Fibroblast of skin of back (primary cell): Measurements from ENCODE around the gene KCNQ4.

Experiments used
- DNase-seq: peaks from one replicate; pipeline ENCODE4 v3.0.0-alpha.2; 2013

The KCNQ4 gene

DNA sequence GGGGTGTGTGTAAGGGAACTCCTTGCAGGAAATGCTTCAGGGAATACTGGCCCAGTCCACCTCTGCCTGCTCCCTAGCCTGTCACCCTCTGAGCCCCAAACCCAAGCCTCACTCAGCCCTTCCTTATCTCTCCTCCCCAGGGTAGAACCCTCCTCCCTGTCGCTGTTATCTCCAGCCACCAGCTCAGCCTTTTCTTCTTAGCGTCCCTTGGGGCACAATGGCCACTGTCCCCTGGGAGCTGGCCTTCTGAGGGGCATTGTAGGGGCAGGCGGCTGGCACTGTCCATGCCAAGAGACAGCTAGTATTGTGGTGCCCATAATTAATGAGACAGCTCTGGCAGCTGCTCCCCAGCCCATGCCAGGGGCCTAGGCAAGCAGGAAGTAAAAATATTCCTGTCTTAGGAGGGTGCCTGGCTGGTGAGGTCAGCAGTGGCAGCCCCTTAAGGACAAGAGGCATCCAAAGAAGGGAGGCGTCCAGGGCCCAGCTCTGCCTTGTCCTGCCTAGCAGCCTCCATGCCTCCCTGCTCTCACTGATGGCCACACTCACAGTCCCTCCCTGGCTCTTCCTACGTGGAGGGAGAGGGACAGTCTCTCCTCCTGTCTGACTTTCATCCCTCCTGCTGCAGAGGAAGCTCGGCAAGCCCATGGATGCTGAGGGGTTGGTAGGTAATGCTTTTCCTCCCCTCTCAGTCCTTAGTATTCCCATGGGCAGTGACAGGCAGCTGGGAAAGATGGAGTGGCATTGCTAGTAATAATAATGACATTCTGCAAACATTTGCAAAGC lies 37.5 kb downstream of the KCNQ4 start:
- DNase-seq = no peak

DNA sequence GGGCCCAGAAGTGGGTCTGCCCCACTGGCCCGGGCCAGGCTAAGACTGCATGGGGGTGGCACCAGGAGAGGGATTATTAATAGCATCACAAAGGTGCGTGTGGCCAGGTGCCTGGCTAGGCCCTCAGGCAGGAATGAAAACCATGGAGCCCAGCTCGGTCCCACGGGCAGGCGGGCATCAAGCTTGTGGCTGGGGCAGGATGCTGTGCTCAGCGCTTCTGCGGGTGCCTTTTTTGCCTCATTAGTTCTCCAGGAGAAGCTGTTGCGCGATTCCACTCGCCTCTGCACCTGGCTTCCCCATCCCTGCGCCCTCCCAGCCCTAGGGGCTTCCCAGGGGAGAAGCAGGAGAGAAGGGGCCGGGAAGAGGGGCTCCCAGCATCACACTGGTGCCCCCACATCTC lies 39.3 kb downstream of the KCNQ4 start:
- no peak for DNase-seq

DNA sequence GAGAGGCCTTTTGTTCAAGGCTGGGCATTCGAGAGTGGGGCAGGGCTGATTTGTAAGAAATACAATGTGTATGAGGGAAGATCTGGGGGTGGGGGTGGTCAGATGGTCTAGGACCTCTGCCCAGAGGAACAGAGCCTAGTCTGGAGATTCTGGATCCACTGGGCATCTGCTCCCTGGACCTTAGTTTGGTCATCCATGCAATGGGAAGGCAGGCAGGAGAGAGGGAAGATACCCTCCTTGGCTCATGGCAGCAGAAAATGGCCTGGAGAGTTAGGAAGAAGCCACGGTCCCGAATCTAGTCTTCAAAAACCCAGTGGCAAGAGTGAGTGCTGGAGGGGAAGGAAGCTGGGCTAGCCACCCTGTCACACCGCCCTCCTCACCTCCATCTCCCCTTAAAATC lies 39.8 kb downstream of the KCNQ4 start:
- DNase-seq = no peak

DNA sequence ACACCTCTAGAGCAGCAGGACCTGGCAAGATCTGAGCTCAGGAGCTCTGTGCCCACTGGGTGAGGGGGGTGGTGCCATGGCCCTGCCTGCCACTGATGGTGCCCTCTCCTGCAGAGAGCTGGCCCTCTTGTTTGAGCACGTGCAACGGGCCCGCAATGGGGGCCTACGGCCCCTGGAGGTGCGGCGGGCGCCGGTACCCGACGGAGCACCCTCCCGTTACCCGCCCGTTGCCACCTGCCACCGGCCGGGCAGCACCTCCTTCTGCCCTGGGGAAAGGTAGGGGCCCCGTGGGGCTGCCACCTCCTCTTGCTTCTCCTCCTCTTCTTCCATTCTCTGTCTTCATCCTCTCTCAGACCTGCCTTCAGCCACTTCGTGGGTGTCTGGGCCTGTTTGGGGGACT lies 40.4 kb downstream of the KCNQ4 start:
- DNase-seq = no peak

DNA sequence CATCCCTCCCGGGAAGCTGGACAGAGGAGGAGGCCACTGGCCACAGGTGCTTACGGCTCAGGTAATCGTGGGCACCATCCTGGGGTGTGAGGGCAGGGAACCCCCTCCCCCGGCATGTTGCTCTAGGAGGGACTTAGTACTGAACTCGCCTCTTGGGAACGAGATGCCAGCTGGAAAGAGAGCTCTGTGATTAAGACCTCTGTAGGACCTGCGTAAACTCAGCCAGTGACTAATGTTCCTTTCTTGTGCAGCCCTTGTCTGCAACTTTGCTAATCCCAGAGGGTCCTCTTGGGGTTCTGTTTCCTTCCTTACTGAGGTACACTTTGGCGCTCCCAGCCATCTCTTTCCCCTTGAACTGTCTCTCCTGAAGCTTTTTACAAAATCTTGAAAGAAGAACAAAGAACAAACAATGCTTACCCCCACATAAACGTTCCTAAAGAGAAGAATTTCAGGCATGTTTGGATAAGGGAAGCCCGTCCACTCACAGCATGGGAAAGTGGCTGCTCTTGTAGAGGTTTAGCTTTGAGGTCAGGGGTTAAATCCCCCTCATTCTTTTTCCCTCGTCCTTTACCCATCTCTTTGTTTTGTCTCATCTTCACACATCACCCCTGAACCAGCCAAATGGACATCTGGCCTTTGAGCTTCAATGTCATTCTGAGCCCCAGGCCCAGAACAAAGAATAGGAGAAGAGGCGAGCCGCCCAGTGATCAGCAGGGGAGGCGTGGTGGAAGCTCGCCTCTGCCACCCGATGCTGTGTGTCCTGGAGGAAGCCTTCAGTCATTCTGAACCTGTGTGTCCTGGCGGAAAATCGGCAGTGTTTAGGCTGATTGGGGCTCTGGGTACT lies 41.2 kb downstream of the KCNQ4 start:
- DNase-seq = peak; percentile 82

DNA sequence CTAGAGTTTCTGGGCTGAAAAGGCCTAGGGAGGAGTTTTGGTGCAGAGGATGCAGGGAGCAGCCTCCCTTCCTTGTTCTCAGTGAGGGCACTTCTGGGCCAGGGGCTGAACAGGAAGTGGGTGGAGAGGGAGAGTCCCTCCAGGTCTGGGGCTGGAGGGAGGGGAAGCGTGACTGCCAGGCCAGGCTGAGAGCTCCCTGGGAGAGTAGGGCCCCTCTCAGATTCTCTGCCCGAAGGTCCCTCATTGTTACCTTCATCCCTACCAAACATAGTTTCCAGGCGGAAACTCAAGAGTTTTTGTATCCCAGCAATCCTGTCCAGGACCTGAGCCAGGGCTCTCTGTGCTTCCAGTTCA lies 41.8 kb downstream of the KCNQ4 start:
- DNase-seq = peak; percentile 49

DNA sequence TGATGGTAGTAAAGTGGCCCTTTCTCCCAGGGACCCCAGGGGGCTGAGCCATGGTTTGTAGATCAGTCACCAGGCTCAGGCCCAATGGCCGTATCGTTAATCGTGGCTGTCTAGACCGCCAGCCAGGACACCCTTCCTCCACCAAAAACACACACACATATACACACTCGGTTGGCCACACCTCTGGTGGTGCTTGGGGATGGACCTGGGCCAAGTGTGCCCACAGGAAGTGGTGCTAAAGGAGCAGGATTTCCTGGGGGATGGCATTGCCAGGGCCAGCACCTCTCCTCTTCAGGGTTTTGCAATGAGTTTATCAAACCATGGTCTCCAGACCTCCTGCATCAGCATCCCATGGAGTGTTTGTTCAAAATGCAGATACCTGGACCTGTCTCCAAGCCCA lies 42.4 kb downstream of the KCNQ4 start:
- DNase-seq = no peak

DNA sequence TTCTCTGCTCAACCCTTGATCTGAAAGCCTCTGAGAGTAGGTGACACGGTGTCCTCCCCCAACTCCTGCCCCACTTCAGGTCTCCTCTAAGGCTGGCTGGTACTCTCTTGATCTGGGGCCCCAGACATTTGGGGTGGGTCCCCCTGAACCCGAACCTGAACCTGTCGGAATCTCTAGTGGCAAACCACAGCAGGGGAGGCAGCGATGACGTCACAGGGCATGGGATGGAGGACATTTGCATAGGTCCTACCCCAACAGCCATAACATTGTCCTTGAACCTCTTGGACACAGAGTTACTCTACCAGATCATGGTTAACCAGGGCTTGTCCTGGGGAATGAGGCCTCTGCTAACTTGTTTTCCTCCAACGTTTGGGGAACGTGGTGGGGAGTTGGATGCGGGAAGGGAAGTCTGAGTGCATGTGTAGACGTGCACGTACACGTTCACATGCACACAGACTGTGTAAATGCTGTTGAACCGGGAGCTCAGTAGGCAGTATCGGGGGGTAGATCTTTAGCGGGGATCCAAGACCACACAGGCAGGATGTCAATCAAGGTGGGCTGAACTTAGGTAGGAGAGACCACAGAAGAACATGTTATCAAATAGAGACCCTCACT lies 46.2 kb downstream of the KCNQ4 start:
- DNase-seq = no peak

DNA sequence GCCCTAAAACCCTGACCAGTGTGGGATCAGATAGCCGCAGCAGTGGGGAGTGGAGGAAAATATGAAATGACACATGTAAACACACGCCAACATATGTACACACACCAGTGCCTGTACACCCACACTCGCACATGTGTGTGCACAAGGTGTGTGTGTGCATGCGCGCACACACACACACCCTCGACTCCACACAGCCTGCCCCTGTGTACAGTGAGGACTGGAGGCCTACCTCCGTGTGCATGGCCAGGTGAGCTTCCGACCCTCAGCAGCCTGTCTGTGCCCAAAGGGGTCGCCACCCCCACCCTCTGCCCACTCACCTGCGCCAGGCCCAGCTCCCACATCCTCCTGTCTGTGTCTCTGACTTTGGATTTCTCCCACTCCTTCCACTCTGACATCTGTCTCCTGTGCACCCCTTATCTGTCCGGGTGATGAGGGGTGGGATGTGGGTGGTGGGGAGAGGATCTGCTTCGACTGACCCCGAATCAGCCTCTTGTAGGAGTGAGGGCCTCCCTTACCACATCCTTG lies 46.9 kb downstream of the KCNQ4 start:
- DNase-seq = no peak

DNA sequence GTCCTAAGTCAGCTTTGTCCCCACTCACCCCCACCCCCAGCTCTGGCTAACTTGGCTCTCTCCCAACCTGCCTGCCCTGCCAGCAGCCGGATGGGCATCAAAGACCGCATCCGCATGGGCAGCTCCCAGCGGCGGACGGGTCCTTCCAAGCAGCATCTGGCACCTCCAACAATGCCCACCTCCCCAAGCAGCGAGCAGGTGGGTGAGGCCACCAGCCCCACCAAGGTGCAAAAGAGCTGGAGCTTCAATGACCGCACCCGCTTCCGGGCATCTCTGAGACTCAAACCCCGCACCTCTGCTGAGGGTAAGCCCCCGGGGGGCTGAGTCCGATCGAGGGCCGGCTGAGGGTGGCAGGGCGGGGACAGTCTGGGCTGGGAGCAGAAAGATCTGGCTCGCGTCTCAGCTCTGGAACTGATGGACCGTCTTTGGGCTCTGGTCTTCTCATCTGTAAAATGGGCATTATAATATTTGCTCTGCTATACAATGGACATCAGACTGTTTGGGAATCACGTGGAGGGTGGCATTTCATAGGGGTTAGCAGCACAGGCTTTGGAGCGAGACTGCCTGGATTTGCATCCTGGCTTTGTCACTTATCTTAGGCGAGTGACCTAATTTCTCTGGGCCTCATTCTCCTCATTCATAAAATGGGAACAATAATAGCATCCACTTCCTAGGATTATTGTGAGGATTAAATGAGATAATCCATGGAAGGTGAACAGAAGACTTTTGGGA lies 47.6 kb downstream of the KCNQ4 start:
- no peak for DNase-seq

DNA sequence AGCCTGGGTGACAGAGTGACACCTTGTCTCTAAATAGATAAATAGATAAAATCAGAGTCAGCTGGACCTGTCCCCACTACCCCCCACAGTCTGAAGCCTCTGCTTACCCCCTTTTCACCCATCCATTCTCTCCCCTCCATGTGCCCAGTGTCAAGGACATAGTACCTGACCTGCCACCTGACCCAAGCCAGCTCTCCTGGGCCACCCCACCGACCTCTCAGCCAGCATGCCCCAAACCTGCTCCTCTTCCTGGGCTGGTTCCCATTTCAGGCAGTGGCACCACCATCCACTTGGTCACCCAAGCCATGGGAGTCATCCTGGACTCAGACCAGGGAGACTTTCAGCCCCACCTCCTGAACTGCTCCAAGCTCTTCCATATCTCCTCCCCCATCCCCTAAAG lies 50.4 kb downstream of the KCNQ4 start:
- no peak for DNase-seq

DNA sequence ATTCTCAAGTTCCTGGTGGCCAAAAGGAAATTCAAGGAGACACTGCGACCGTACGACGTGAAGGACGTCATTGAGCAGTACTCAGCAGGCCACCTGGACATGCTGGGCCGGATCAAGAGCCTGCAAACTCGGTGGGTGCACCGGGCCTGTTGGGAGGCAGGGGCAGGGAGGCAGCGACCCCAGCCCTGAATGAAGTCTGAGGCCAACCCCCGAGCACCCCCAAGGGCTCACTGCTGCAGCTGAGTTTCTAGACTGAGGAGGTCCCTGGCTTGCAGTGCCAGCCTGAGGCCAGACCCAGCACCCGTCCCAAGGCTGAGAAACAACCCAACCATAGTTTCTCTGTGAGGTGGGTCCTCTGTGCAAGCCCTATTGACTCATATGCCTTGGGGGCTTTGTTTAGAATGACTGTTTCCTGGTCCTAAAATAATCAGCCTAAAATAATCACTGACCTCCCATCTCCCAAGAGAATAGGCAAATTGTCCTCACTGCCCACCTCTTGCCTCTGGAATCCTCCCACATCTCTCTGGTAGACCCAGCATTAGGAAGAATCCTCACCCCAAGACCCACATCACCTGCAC lies 51.5 kb downstream of the KCNQ4 start:
- no peak for DNase-seq

DNA sequence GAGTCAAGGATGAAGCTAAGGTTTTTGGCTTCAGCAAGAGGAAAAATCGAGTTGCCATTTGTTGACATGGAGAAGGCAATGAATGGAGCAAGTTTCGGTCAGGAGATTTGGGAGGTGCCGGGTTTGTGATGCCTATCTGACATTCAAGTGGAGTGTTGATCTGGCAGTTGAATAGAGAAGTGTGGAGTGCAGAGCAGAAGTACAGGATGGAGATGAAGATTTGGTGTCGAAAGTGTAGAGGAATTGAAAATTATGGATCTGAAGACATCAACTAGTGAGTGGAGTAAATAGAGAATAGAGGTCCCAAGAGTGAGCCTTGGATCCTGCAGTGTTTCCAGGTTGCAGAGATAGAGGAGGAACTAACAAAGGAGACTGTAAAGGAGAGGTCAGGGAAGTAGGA lies 52.7 kb downstream of the KCNQ4 start:
- no peak for DNase-seq

DNA sequence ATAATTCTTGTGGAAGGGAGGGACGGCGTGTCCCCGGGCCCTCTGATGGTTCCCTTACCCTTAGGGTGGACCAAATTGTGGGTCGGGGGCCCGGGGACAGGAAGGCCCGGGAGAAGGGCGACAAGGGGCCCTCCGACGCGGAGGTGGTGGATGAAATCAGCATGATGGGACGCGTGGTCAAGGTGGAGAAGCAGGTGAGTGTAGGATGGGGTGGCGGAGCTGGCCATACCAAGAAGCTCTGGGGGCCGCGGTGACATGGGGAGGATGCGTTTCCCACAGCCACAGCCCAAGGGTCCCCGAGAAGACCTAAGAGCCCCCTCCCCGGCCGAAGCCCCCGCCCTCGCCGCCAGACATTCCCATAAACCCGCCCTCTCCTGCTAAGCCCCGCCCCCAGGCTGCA lies 54.0 kb downstream of the KCNQ4 start:
- no peak for DNase-seq

DNA sequence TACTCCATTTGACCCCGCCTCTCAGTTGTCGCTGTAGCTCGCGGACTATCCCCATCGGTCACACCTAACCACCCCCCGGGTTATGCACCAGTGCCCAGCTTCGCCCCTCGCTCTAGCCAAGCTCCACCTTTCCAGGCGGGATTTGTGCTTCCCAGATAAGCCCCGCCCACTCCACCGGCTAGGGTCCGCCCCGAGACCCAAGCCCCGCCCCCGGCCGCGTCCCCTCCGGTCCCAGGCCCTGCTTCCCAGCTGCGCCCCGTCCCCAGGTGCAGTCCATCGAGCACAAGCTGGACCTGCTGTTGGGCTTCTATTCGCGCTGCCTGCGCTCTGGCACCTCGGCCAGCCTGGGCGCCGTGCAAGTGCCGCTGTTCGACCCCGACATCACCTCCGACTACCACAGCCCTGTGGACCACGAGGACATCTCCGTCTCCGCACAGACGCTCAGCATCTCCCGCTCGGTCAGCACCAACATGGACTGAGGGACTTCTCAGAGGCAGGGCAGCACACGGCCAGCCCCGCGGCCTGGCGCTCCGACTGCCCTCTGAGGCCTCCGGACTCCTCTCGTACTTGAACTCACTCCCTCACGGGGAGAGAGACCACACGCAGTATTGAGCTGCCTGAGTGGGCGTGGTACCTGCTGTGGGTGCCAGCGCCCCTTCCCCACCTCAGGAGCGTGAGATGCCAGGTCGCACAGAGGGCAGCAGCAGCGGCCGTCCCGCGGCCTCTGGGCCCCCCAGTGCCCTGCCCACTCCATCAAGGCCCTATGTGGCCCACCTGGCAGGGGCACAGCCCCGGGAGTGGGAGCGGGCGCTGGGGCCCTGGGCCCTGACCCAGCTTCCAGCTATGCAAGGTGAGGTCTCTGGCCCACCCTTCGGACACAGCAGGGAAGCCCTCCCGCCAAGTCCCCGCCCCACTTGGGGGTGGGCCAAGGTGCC lies 54.7 kb downstream of the KCNQ4 start:
- DNase-seq = no peak

DNA sequence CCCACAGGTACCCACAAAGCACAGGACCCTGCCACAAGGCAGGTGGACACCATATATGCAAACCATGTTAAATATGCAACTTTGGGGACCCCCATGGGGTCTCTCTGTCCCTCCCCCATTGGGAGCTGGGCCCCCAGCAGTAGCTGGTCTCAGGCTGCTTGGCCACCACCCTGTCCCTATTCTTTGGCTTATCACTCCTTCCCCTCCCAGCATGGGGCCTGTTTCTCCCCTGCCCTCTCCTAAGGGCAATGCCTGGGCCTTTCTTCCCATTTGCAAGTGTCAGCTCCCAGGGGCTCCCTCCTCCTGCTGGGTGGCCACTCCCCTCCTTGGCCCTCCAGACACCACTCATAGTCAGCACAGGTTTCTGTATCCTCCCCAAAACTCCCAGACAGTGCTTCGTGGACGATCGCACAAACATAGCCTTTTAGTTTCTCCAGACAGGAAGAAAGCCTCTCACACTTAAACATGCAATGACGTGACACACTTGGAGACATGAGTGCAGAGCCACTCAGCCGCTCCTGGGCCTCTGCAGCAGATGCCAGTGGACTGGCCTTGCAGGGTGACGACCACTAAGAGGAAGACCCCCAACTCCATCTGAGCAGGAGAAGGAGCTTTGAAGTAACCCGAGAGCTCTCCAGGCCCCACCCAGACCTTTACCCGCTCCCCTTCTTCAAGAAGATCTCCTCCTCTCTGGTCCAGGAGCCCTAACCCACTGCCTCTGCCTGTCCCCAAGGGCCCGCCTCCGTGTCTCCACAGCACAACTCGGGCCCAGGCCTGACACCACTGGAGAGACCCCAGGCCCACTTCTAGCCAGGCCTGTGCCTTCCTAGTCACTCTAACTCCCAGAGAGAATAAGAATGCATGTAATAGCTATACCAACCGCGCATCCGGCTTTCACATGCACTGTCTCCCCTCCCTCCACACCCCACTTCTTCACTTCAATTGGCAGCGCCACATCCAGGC lies 55.7 kb downstream of the KCNQ4 start:
- no peak for DNase-seq

DNA sequence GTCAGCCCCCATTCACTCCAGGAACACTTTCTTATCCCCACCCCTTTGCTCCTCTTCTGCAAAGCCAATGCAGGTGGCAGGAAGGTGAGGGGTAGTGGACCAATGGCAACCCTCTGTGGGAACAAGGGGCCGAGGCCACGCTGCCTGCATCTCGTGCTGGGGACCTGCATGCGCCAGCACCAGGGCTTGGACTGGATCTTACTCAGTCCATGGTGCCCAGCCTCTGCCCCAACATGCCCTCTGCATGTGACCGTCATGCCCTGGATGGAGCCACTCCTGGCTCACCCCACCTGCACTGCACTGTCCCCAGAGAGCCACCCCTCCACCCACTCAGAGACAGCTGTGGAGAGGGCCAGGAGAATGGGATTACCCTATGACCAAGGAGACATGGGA lies 56.4 kb downstream of the KCNQ4 start:
- DNase-seq = no peak

DNA sequence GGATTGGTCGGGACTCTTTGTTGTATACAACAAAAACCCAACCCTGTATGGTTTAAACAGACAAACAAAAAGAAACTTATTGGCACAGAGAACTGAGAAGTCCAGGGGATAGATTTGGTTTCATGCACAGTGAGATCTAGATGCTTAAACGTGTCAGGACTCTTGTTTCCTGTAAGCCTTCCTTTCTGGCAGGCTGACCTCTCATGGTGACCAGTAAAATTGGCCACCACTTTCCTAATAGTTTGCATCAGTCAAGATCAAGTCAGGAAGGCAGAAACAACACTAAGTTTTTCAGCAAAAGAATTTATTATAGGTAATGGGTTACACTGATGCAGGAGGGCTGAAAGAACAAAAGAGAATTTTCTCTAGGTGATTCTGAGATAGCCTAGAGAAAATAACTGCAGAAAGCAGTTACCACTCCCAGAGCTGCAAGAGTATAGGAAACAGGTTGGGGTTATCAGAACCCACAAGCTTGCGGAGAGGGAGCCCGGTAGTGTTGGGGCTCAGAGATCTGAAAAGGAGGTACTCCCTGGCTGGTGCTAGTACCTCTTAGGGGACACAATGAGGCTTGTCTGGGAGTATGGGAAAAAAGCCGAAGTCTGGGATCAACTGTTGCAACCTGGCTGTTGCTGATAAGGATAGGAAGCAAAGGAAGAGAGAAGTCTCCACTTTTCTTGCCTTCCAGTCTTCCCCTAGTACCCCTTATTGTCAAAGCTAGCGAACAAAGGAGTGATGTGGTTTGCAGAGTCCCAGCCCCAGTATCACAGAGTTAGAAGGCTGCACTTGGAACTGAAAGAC lies 57.1 kb downstream of the KCNQ4 start:
- no peak for DNase-seq

DNA sequence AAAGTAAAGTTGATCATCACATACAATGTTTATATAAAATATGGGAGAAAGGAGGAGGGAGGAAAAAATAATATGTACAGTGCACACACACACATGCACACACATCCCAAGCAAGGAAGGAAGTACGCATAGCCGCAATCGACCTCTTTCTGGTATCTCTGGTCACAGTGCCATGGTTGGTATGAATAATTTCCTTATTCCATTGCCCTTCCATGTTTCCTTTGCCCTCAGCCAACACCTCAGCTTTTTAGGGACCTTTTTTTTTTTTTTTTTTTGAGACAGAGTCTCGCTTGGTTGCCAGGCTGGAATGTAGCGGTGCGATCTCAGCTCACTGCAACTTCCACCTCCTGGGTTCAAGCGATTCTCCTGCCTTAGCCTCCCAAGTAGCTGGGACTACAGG lies 58.0 kb downstream of the KCNQ4 start:
- DNase-seq = no peak
